Transverse colon (tissue), 4 donors: ENCODE data around the gene FAM120B. TPM values are rescaled to one million over a fixed set of nuclear protein-coding genes. Genes with fewer than 3 reads are reported as not detected.

Source experiments
- DNase-seq: peaks from one replicate; pipeline ENCODE4 v3.0.0-alpha.2; 2019
- H3K27ac ChIP-seq, 4 donors: fragments of 200-600 bp; sonication (generic); 2 replicates each; pipeline ENCODE4 v1.5.1; 2016 to 2018; ENCODE audit warnings: inconsistent platforms in 4 of 4
- H3K27me3 ChIP-seq: fragments of 200-600 bp; sonication (generic); 2 replicates; pipeline ENCODE4 v1.5.1; 2017; ENCODE audit warnings: inconsistent platforms
- H3K36me3 ChIP-seq, 4 donors: fragments of 200-600 bp; sonication (generic); 2 replicates each; pipeline ENCODE4 v1.5.1; 2017 to 2019; ENCODE audit warnings: inconsistent platforms in 4 of 4
- H3K4me1 ChIP-seq, 4 donors: fragments of 200-600 bp; sonication (generic); 2 replicates each; pipeline ENCODE4 v1.5.1; 2017 to 2020; ENCODE audit warnings: inconsistent platforms in 4 of 4
- H3K4me3 ChIP-seq, 4 donors: fragments of 200-600 bp; sonication (generic); 1 replicate in 1 of 4; 2 replicates in 3 of 4; pipeline versions ENCODE4 v1.5.1 to v1.6.1; 2017 to 2019; ENCODE audit warnings: inconsistent platforms in 4 of 4
- H3K9me3 ChIP-seq, 2 donors: fragments of 200-600 bp; sonication (generic); 2 replicates each; pipeline ENCODE4 v1.5.1; 2017 to 2019; ENCODE audit warnings: inconsistent platforms in 2 of 2
- EP300 ChIP-seq: sonication (generic); formaldehyde crosslinking; IDR thresholded peaks from one replicate; pipeline ENCODE4 v1.6.1; 2017; ENCODE audit warnings: antibody characterized with exemption, low read depth
- POLR2A ChIP-seq: fragments of 450-650 bp; IDR thresholded peaks from one replicate; pipeline ENCODE4 v1.6.1; 2016; ENCODE audit warnings: antibody characterized with exemption, mild to moderate bottlenecking, moderate library complexity
- POLR2AphosphoS5 ChIP-seq, 3 donors: sonication (generic); formaldehyde crosslinking; IDR thresholded peaks; one replicate each; pipeline ENCODE4 v1.6.1; 2016; ENCODE audit warnings: antibody characterized with exemption in 3 of 3
- WGBS, 2 donors: methylation state at CpG; one replicate each; pipeline ENCODE4 v1.1.5; 2018; ENCODE audit warnings: low coverage in 1 of 2; 5-methylcytosine and 5-hydroxymethylcytosine counted together
- in situ Hi-C, 4 donors: fragments of 200-750 bp; cut with MboI; loops; one replicate each; pipeline versions ENCODE4 v1.15.0 to v1.15.1; 2017; ENCODE audit warnings: low sequenced_read_pairs in 3 of 4, low pct_ligation_motif_present in 1 of 4, low pct_unique_long_range_greater_than_20kb in 1 of 4
- intact Hi-C: fragments of 100-400 bp; cut with DNase I; formaldehyde crosslinking; loops from one replicate; pipeline ENCODE4 v1.15.1; 2023; ENCODE audit warnings: low total_unique reads
- total RNA-seq, 4 donors: library from RNA; depleted of rRNA; stranded (reverse); fragments of >200 nt; gene quantifications; one replicate each; pipeline ENCODE4 v1.1.0, GENCODE V29; 2016
- TF ChIP-seq, protein P1 (sequence below), 5 experiments: fragments of 200-600 bp in 3 of 5; fragments of 450-650 bp in 2 of 5; sonication (generic) in 3 of 5; IDR thresholded peaks; 1 replicate in 2 of 5; 2 replicates in 3 of 5; pipeline ENCODE4 v1.5.1; 2016 to 2017; ENCODE audit warnings: antibody characterized with exemption in 5 of 5, inconsistent platforms in 3 of 5, mild to moderate bottlenecking in 2 of 5, moderate library complexity in 1 of 5

FAM120B gene
- total RNA-seq, 4 donors from 2014 or later, result 24.7 to 35.9 (median 26.7) TPM

GRCh38 chr6:170376386-170377043 is 70.0 kb downstream of the FAM120B start:
- no peak for DNase-seq

DNA sequence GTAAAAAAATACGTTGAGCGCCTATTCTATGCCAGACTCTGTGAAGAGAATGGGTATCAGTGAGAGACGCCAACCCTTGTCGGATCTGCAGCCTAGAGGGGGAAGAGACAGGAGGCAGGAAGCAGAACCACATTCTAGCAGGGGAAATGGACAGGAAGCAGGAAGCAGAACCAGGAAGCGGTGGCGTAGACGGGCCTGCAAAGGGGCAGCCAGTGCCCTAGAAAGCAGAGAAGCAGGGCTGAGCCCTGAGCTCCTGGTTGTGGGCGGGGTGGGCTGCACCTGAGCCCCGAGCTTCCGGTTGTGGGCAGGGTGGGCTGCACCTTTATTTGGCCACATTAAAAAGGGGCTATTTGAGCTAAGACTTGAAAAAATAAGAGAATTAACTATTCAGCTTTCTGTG is 71.9 kb downstream of the FAM120B start:
- in situ Hi-C loops (no loop called here), intact Hi-C loops (no loop called here)
- no peaks in the 10 kb centered on the region for H3K9me3 ChIP-seq
- H3K27me3 ChIP-seq, result no peaks in the 10 kb centered on the region
- no peaks in the 10 kb centered on the region for H3K4me1 ChIP-seq
- no peaks in the 10 kb centered on the region for H3K36me3 ChIP-seq
- WGBS, 2 donors, result 63 to 82% methylated on average over 4 to 10 of the region's 10 CpGs
- TF ChIP-seq POLR2A (no peak), EP300 (no peak), POLR2AphosphoS5 (IDR thresholded peaks at IDR 0.05) (no peak)
- TF ChIP-seq, protein P1, sequence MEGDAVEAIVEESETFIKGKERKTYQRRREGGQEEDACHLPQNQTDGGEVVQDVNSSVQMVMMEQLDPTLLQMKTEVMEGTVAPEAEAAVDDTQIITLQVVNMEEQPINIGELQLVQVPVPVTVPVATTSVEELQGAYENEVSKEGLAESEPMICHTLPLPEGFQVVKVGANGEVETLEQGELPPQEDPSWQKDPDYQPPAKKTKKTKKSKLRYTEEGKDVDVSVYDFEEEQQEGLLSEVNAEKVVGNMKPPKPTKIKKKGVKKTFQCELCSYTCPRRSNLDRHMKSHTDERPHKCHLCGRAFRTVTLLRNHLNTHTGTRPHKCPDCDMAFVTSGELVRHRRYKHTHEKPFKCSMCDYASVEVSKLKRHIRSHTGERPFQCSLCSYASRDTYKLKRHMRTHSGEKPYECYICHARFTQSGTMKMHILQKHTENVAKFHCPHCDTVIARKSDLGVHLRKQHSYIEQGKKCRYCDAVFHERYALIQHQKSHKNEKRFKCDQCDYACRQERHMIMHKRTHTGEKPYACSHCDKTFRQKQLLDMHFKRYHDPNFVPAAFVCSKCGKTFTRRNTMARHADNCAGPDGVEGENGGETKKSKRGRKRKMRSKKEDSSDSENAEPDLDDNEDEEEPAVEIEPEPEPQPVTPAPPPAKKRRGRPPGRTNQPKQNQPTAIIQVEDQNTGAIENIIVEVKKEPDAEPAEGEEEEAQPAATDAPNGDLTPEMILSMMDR (IDR thresholded peaks at IDR 0.05), result no peak
- no peak for DNase-seq
- no peak overlapping the region for H3K27ac ChIP-seq
- no peak overlapping the region for H3K4me3 ChIP-seq

More at GRCh38 chr6:170376386-170377043, 70.0 kb downstream of the FAM120B start:
- Histone ChIP-seq H3K9me3 (no peaks in the 10 kb centered on the region), H3K36me3 (no peaks in the 10 kb centered on the region), H3K4me3 (no peak overlapping the region), H3K4me1 (peaks cover 0 to 8% (median 4%) of the 10 kb centered on the region in 4 donors), H3K27me3 (no peaks in the 10 kb centered on the region), H3K27ac (no peak overlapping the region)
- intact Hi-C loops (no loop called here), in situ Hi-C loops (no loop called here)
- WGBS, 2 donors, result 92 to 93% methylated on average over 8 to 29 of the region's 29 CpGs
- TF ChIP-seq, protein P1 (IDR thresholded peaks at IDR 0.05), result no peak
- TF ChIP-seq POLR2A (no peak), EP300 (no peak), POLR2AphosphoS5 (IDR thresholded peaks at IDR 0.05) (no peak)

DNA sequence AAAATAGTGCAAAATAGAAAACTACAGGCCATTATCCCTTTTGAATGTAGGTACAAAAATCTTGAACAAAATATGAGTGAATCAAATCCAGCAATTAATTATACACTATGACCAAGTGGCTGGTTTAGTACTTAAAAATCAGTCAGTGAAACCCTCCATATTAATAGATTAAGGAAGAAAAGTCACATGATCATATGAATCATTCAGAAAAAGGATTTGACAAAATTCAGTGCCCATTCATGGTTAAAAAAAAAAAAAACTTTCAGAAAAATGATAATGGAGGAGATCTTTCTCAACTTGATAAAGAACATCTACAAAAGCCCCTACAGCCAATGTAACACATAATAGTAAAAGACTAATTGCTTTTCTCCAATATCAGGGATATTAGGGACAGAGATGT is 75.0 kb downstream of the FAM120B start:
- in situ Hi-C loops, result no loop called here
- no peak overlapping the region for H3K27ac ChIP-seq
- no peak for DNase-seq
- intact Hi-C loops, result no loop called here
- H3K9me3 ChIP-seq, result no peaks in the 10 kb centered on the region
- H3K27me3 ChIP-seq, result no peaks in the 10 kb centered on the region
- no peak overlapping the region for H3K4me3 ChIP-seq
- no peaks in the 10 kb centered on the region for H3K4me1 ChIP-seq
- TF ChIP-seq, protein P1 (IDR thresholded peaks at IDR 0.05), result no peak
- TF ChIP-seq POLR2A, result no peak
- TF ChIP-seq POLR2AphosphoS5 (IDR thresholded peaks at IDR 0.05), result no peak
- TF ChIP-seq EP300, result no peak
- H3K36me3 ChIP-seq, result no peaks in the 10 kb centered on the region

DNA sequence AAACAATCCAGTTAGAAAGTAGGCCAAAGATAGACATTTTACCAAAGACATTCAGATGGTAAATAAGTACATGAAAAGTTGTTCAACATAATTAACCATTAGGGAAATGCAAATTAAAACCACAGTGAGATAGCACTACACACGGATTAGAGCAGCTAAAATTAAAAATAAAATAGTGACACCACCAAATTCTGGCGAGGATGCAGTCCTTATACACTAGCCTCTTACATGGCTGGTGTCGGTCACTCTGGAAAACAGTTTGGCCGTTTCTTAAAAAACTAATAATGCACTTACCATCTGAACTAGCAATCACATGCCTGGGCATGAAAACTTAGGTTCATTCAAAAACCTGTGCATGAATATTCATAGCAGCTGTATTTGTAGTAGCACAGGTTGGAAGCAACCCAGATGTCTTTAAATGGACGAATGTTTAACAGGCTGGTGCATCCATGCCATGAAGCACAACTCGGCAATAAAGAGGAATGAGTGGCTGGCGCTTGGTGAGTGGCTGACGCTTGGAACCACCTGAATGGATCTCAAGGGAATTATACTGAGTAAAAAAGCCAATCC is 77.0 kb downstream of the FAM120B start:
- intact Hi-C loops (no loop called here), in situ Hi-C loops (no loop called here)
- Histone ChIP-seq H3K9me3 (no peaks in the 10 kb centered on the region), H3K27me3 (no peaks in the 10 kb centered on the region), H3K4me1 (no peaks in the 10 kb centered on the region), H3K36me3 (no peaks in the 10 kb centered on the region), H3K4me3 (no peak overlapping the region), H3K27ac (no peak overlapping the region)
- WGBS, 2 donors, result 89 to 93% methylated on average over 8 of the region's 8 CpGs
- no peak for DNase-seq
- no peak for TF ChIP-seq POLR2A
- TF ChIP-seq, protein P1 (IDR thresholded peaks at IDR 0.05), result no peak
- TF ChIP-seq POLR2AphosphoS5 (IDR thresholded peaks at IDR 0.05), result no peak
- TF ChIP-seq EP300, result no peak
